Mesothelial cell of epicardium (in vitro differentiated cells): ENCODE measurements around the gene NRBF2. TPM values are rescaled to one million over a fixed set of nuclear protein-coding genes. Genes with fewer than 3 reads are reported as not detected.

Source experiments
- DNase-seq, 2 experiments: peaks; one replicate each; pipeline ENCODE4 v3.0.0; 2021; ENCODE audit warnings: low spot score in 2 of 2; ENCODE audit not compliant: unreplicated experiment in 2 of 2
- H3K27ac Mint-ChIP-seq: 2 replicates; pipeline ENCODE4 v1.8.0; 2021; ENCODE audit warnings: mixed read lengths
- H3K27me3 Mint-ChIP-seq: 2 replicates; pipeline ENCODE4 v1.8.0; 2021; ENCODE audit warnings: low read depth, mixed read lengths
- H3K36me3 Mint-ChIP-seq: 2 replicates; pipeline ENCODE4 v1.8.0; 2021; ENCODE audit warnings: mixed read lengths
- H3K4me1 Mint-ChIP-seq: 2 replicates; pipeline ENCODE4 v1.8.0; 2021; ENCODE audit warnings: mixed read lengths
- H3K4me3 Mint-ChIP-seq: 2 replicates; pipeline ENCODE4 v1.8.0; 2021; ENCODE audit warnings: mild to moderate bottlenecking, moderate library complexity, mixed read lengths
- H3K9me3 Mint-ChIP-seq: 2 replicates; pipeline ENCODE4 v1.8.0; 2021; ENCODE audit warnings: mixed read lengths
- CTCF ChIP-seq: fragments of 200-600 bp; sonication (generic); IDR thresholded peaks from one replicate; pipeline ENCODE4 v1.5.0; 2021; ENCODE audit warnings: antibody characterized with exemption; ENCODE audit not compliant: unreplicated experiment
- total RNA-seq: library from RNA; stranded (reverse); gene quantifications from 3 replicates; pipeline ENCODE4 v1.2.1, GENCODE V29; 2021

Gene NRBF2
- total RNA-seq, 1 donor from 2014 or later, result 18.2 TPM

GRCh38 chr10:63115732-63116383, 17.3 kb upstream of the NRBF2 start:
- no peak for TF ChIP-seq CTCF
- DNase-seq, result no peak
- no peaks in the 10 kb centered on the region for H3K36me3 Mint-ChIP-seq
- no peak overlapping the region for H3K27ac Mint-ChIP-seq
- no peaks in the 10 kb centered on the region for H3K27me3 Mint-ChIP-seq
- H3K9me3 Mint-ChIP-seq, result no peaks in the 10 kb centered on the region
- H3K4me3 Mint-ChIP-seq, result no peak overlapping the region
- H3K4me1 Mint-ChIP-seq, result peaks cover 4% of the 10 kb centered on the region

DNA sequence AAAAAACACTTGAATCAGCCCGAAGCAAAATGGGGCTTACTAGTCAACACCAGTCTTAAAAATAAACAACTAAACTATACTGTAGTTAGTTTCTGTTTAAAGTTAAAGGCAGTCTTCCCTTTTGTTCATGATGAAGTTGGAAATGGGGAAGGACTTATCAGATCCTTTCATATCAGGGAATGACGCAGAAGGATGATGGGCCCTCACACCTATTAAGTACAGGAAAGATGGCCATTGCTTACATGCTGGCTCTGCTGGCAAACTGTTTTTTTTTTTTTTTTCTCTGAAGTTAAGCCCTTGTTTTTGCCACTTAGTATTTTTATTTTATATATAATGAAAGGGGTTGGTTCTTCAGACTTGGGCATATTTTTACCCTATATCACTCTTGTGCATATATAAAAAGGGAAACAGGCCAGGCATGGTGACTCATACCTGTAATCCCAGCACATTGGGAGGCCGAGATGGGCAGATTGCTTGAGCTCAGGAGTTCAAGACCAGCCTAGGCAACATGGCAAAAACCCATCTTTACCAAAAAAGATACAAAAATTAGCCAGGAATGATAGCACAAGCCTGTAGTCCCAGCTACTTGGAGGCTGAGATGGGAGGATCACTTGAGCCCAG, 16.6 kb upstream of the NRBF2 start:
- no peak overlapping the region for H3K4me3 Mint-ChIP-seq
- H3K9me3 Mint-ChIP-seq, result peaks cover under 1% of the 10 kb centered on the region
- no peak for TF ChIP-seq CTCF
- H3K36me3 Mint-ChIP-seq, result no peaks in the 10 kb centered on the region
- no peak overlapping the region for H3K27ac Mint-ChIP-seq
- no peaks in the 10 kb centered on the region for H3K27me3 Mint-ChIP-seq
- H3K4me1 Mint-ChIP-seq, result peaks cover 4% of the 10 kb centered on the region
- DNase-seq, result no peak

- peaks cover 4% of the 10 kb centered on the region for H3K4me1 Mint-ChIP-seq
- H3K36me3 Mint-ChIP-seq, result no peaks in the 10 kb centered on the region
- H3K4me3 Mint-ChIP-seq, result no peak overlapping the region
- no peak overlapping the region for H3K27ac Mint-ChIP-seq
- no peak for TF ChIP-seq CTCF
- DNase-seq, result no peak
- peaks cover 3% of the 10 kb centered on the region for H3K9me3 Mint-ChIP-seq
- H3K27me3 Mint-ChIP-seq, result no peaks in the 10 kb centered on the region
These were observed 14.1 kb upstream of the NRBF2 start for GRCh38 chr10:63119041-63119440.

- Mint-ChIP-seq H3K27me3 (no peaks in the 10 kb centered on the region), H3K4me3 (no peak overlapping the region), H3K4me1 (peaks cover 4% of the 10 kb centered on the region), H3K27ac (no peak overlapping the region), H3K9me3 (peaks cover 3% of the 10 kb centered on the region), H3K36me3 (no peaks in the 10 kb centered on the region)
- TF ChIP-seq CTCF, result no peak
- no peak for DNase-seq
These were observed 12.6 kb upstream of the NRBF2 start for GRCh38 chr10:63120554-63120953.

DNA sequence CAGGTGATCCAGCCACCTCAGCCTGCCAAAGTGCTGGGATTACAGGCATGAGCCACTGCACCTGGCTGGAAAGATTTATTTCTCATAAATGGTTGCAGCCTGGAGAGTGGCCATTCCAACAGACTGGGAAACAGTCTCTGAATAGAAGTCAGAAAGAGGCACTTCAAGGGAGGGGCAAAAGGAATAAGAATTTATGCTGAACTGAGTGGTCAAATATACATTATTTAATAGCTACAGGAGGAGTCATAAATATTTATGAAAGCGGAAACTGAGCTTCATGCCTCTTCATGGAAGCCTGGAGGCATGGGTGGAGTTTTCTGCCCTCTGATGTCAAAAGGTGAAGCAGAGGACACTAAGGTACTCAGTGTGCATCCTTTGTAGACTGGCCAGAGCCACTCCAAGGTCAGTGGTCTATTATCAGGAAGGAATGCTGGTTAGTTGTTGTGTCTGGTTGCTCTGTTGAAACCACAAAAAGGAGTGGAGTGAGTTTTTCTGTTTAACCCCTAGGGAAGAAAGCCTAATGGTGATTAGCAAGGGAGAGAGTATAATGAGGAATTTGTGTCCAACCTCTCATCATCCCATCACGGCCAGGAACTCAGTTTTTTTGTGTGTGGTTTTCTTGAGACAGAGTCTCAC, 9.3 kb upstream of the NRBF2 start:
- Mint-ChIP-seq H3K9me3 (peaks cover 3% of the 10 kb centered on the region), H3K4me1 (peaks cover 3% of the 10 kb centered on the region), H3K4me3 (no peak overlapping the region), H3K36me3 (no peaks in the 10 kb centered on the region), H3K27me3 (no peaks in the 10 kb centered on the region), H3K27ac (no peak overlapping the region)
- TF ChIP-seq CTCF, result no peak
- no peak for DNase-seq
